ENCODE measurements around the gene COL9A3.

Gene COL9A3

DNA sequence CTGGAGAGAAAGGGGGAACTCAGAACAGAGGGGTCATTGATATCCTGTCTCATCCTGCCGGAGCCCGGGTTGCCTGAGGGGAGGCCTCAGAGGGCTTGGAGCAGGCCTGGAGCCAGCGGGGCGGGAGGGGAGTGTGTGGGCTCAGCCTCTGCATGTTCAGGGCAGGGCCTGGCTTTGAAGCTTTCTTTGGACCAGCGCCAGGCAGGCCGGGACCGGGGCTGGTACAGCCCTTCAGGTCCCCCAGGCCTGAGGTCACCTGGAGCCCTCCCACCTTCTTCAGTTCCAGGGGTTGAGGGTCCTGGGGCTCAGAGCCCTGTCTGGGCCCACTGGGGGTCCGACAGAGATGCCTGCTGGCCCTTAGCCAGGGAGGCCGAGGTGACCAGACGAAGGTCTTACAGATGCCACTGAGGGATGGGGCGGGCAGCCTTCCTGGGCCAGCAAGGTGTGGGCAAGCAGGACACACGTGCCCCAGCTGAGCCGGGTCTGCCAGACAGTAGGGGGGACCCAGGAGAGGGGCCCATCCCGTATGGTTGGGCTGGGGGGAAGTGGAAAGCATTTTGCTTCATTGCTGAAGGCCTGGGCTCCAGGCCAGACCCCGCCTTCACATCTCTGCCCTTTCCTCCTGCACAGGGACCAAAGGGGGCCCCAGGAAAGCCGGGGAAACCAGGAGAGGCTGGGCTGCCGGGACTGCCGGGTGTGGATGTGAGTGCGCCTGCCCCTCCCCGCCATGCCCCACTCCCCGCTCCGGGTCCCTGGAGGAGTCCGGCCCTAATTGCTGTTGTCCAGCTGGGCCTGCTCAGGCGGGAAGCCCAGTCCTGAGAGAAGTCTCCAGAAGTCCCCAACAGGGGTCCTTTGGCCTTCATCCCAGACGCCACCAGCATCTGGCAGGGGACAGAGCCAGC is 2.0 kb downstream of the COL9A3 start:
- H3K27ac ChIP-seq (ENCODE audit: low read length), result no peak overlapping the region
- no peaks in the 10 kb centered on the region for H3F3A ChIP-seq (ENCODE audit: insufficient read depth, low read length)
- no peak for DNase-seq
- no peaks in the 10 kb centered on the region for H3K79me2 ChIP-seq (ENCODE audit: low read length)
- no peaks in the 10 kb centered on the region for H3K9me3 ChIP-seq (replicated peaks; ENCODE audit: insufficient read depth, low read length)
- no peaks in the 10 kb centered on the region for H3K9me2 ChIP-seq (replicated peaks; ENCODE audit: insufficient read depth, low read length)
- no peak overlapping the region for H2AFZ ChIP-seq (ENCODE audit: low read length)
- peaks cover 73% of the 10 kb centered on the region for H3K27me3 ChIP-seq (replicated peaks; ENCODE audit: insufficient read depth, low read length)
- H3K4me3 ChIP-seq (ENCODE audit: low read length), result no peak overlapping the region
- H3K9ac ChIP-seq (ENCODE audit: low read length), result no peak overlapping the region
- H4K20me1 ChIP-seq (ENCODE audit: insufficient read depth, low read length), result no peaks in the 10 kb centered on the region
- TF ChIP-seq EZH2phosphoT487 (IDR thresholded peaks at IDR 0.05; ENCODE audit: low read length), result no peak
- TF ChIP-seq EZH2 (optimal IDR thresholded peaks at IDR 0.05; ENCODE audit: low read depth, low read length), result no peak
- TF ChIP-seq, protein P1, sequence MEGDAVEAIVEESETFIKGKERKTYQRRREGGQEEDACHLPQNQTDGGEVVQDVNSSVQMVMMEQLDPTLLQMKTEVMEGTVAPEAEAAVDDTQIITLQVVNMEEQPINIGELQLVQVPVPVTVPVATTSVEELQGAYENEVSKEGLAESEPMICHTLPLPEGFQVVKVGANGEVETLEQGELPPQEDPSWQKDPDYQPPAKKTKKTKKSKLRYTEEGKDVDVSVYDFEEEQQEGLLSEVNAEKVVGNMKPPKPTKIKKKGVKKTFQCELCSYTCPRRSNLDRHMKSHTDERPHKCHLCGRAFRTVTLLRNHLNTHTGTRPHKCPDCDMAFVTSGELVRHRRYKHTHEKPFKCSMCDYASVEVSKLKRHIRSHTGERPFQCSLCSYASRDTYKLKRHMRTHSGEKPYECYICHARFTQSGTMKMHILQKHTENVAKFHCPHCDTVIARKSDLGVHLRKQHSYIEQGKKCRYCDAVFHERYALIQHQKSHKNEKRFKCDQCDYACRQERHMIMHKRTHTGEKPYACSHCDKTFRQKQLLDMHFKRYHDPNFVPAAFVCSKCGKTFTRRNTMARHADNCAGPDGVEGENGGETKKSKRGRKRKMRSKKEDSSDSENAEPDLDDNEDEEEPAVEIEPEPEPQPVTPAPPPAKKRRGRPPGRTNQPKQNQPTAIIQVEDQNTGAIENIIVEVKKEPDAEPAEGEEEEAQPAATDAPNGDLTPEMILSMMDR (IDR thresholded peaks at IDR 0.05; ENCODE audit: low read length), result no peak
- no peaks in the 10 kb centered on the region for H3K4me1 ChIP-seq (ENCODE audit: low read length)
- H3K36me3 ChIP-seq (replicated peaks; ENCODE audit: insufficient read depth, low read length), result no peaks in the 10 kb centered on the region
- H3K4me2 ChIP-seq (ENCODE audit: low read depth, low read length), result no peak overlapping the region

GRCh38 chr20:62819494-62820174 is 2.8 kb downstream of the COL9A3 start:
- Histone ChIP-seq H3K9me2 (replicated peaks; ENCODE audit: insufficient read depth, low read length) (no peaks in the 10 kb centered on the region), H4K20me1 (ENCODE audit: insufficient read depth, low read length) (no peaks in the 10 kb centered on the region), H3F3A (ENCODE audit: insufficient read depth, low read length) (no peaks in the 10 kb centered on the region), H3K27me3 (replicated peaks; ENCODE audit: insufficient read depth, low read length) (peaks cover 70% of the 10 kb centered on the region), H3K4me1 (ENCODE audit: low read length) (peaks cover 5% of the 10 kb centered on the region), H3K4me2 (ENCODE audit: low read depth, low read length) (no peak overlapping the region), H3K27ac (ENCODE audit: low read length) (no peak overlapping the region), H3K9ac (ENCODE audit: low read length) (no peak overlapping the region), H2AFZ (ENCODE audit: low read length) (no peak overlapping the region), H3K4me3 (ENCODE audit: low read length) (no peak overlapping the region), H3K9me3 (replicated peaks; ENCODE audit: insufficient read depth, low read length) (no peaks in the 10 kb centered on the region), H3K36me3 (replicated peaks; ENCODE audit: insufficient read depth, low read length) (no peaks in the 10 kb centered on the region), H3K79me2 (ENCODE audit: low read length) (no peaks in the 10 kb centered on the region)
- no peak for DNase-seq
- TF ChIP-seq, protein P1 (IDR thresholded peaks at IDR 0.05; ENCODE audit: low read length), result no peak
- TF ChIP-seq EZH2 (optimal IDR thresholded peaks at IDR 0.05; ENCODE audit: low read depth, low read length) (no peak), EZH2phosphoT487 (IDR thresholded peaks at IDR 0.05; ENCODE audit: low read length) (no peak)

DNA sequence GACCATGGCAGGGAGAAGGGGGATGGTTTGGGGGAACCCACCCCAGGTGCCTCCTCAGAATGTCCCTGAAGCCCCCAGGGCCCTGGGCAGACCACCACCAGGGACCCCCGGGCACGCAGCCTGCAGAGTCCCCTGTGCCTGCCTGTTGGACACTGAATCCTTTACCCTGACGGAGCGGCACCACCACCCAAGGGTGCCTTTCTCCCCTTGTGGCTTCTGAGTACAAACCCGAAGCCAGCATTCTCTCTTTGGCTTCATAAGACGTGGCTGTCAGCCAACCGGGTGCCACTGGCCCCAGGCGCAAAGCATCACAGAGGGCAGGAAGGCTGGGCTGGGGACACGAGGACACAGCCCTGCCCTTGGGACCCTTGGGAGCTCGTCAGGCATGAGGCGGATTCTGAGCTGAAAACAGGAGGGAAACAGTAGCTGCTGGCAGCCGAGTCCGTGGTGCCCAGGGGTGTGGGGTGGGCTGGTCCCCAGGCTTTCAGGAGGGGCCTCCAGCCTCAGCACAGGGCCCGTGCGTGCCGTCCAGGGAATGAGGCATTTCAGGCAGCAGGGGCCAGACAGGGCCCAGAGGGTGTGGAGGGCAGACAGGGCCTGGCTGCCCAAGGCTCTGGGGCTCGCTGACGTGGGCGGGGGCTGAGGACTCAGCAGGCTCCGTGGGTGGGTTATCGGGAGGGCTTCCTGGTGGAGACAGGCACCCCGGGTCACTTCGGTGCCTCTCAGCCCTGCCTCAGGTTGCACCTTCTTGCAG is 3.5 kb downstream of the COL9A3 start:
- Histone ChIP-seq H3K9ac (ENCODE audit: low read length) (no peak overlapping the region), H3K79me2 (ENCODE audit: low read length) (no peaks in the 10 kb centered on the region), H3K4me3 (ENCODE audit: low read length) (no peak overlapping the region), H3K9me3 (replicated peaks; ENCODE audit: insufficient read depth, low read length) (no peaks in the 10 kb centered on the region), H3K36me3 (replicated peaks; ENCODE audit: insufficient read depth, low read length) (no peaks in the 10 kb centered on the region), H3F3A (ENCODE audit: insufficient read depth, low read length) (no peaks in the 10 kb centered on the region), H2AFZ (ENCODE audit: low read length) (no peak overlapping the region), H3K4me1 (ENCODE audit: low read length) (peaks cover 6% of the 10 kb centered on the region), H3K4me2 (ENCODE audit: low read depth, low read length) (no peak overlapping the region), H3K27me3 (replicated peaks; ENCODE audit: insufficient read depth, low read length) (peaks cover 63% of the 10 kb centered on the region), H3K9me2 (replicated peaks; ENCODE audit: insufficient read depth, low read length) (no peaks in the 10 kb centered on the region), H4K20me1 (ENCODE audit: insufficient read depth, low read length) (no peaks in the 10 kb centered on the region), H3K27ac (ENCODE audit: low read length) (no peak overlapping the region)
- DNase-seq, result no peak
- TF ChIP-seq EZH2phosphoT487 (IDR thresholded peaks at IDR 0.05; ENCODE audit: low read length) (no peak), EZH2 (optimal IDR thresholded peaks at IDR 0.05; ENCODE audit: low read depth, low read length) (no peak)
- TF ChIP-seq, protein P1 (IDR thresholded peaks at IDR 0.05; ENCODE audit: low read length), result no peak

Measured in MM.1S (cell line).